H1 (cell line): Measurements from ENCODE around the gene CFAP141. TPM values are rescaled to one million over a fixed set of nuclear protein-coding genes. Genes with fewer than 3 reads are reported as not detected.

Experiments used
- CTCF ChIA-PET: fragments of 300-600 bp; sonication (Branson Sonifier 250); formaldehyde crosslinking; loops from one replicate; lab custom pipeline; 2021; ENCODE audit not compliant: partially characterized antibody; lab: Charles Lee
- POLR2A ChIA-PET: fragments of 300-600 bp; sonication (Branson Sonifier 250); formaldehyde crosslinking; loops from one replicate; lab custom pipeline; 2021; ENCODE audit warnings: inconsistent platforms; ENCODE audit not compliant: partially characterized antibody; lab: Charles Lee
- DNase-seq, 2 experiments: peaks; one replicate each; pipeline versions ENCODE4 v3.0.0 to v3.0.0-alpha.2; 2010 to 2022; ENCODE audit warnings: low spot score in 2 of 2, low read depth in 1 of 2, mixed read lengths in 1 of 2
- FAIRE-seq: peaks from 2 replicates; lab custom pipeline; 2011; peaks lifted over from hg19 to GRCh38; lab: Jason Lieb, UNC
- H2AFZ ChIP-seq: 2 replicates; pipeline ENCODE4 v1.8.1; 2012; ENCODE audit warnings: low read length, inconsistent platforms
- H2AK5ac ChIP-seq: 2 replicates; pipeline ENCODE4 v1.6.1; 2013; ENCODE audit warnings: low read depth, low read length
- H2BK120ac ChIP-seq: replicated peaks from 2 replicates; pipeline ENCODE3; 2013; ENCODE audit warnings: low read depth, low read length, inconsistent platforms
- H2BK12ac ChIP-seq: 2 replicates; pipeline ENCODE4 v1.6.1; 2013; ENCODE audit warnings: low read depth, low read length
- H2BK15ac ChIP-seq: 2 replicates; pipeline ENCODE4 v1.6.1; 2013; ENCODE audit warnings: low read length
- H2BK20ac ChIP-seq: 2 replicates; pipeline ENCODE4 v1.6.1; 2013; ENCODE audit warnings: low read length
- H2BK5ac ChIP-seq: 2 replicates; pipeline ENCODE4 v1.6.1; 2013; ENCODE audit warnings: low read depth, low read length
- H3K14ac ChIP-seq: 2 replicates; pipeline ENCODE4 v1.6.1; 2013; ENCODE audit warnings: inconsistent platforms; ENCODE audit not compliant: insufficient read length
- H3K18ac ChIP-seq: 2 replicates; pipeline ENCODE4 v1.6.1; 2013; ENCODE audit warnings: low read length; ENCODE audit errors: extremely low read depth
- H3K23ac ChIP-seq: 2 replicates; pipeline ENCODE4 v1.6.1; 2013; ENCODE audit warnings: inconsistent platforms; ENCODE audit not compliant: insufficient read length
- H3K23me2 ChIP-seq: 2 replicates; pipeline ENCODE4 v1.6.1; 2013; ENCODE audit warnings: low read depth, low read length
- H3K27ac ChIP-seq: 2 replicates; pipeline ENCODE4 v1.6.1; 2011; ENCODE audit warnings: low read depth, low read length, inconsistent platforms
- H3K27me3 ChIP-seq, 4 experiments: replicated peaks in 1 of 4; 1 replicate in 1 of 4; 2 replicates in 3 of 4; pipeline versions ENCODE4 v1.6.1 to v1.8.1; 2011 to 2013; ENCODE audit warnings: low read length in 3 of 4, mild to moderate bottlenecking in 3 of 4, inconsistent platforms in 2 of 4, mixed read lengths in 2 of 4, moderate library complexity in 1 of 4; ENCODE audit not compliant: control insufficient read depth in 3 of 4, insufficient read depth in 3 of 4; ENCODE audit errors: extremely low read depth in 1 of 4
- H3K36me3 ChIP-seq, 4 experiments: 2 replicates each; pipeline versions ENCODE4 v1.6.1 to v1.8.1; 2011 to 2013; ENCODE audit warnings: mild to moderate bottlenecking in 4 of 4, low read length in 3 of 4, moderate library complexity in 2 of 4, control low read depth in 1 of 4, inconsistent platforms in 1 of 4; ENCODE audit not compliant: insufficient read depth in 4 of 4, control insufficient read depth in 2 of 4
- H3K4ac ChIP-seq: replicated peaks from 2 replicates; pipeline ENCODE3; 2013; ENCODE audit warnings: low read length, low read depth, mixed read lengths, inconsistent platforms; ENCODE audit not compliant: insufficient read length
- H3K4me1 ChIP-seq, 4 experiments: replicated peaks in 1 of 4; 1 replicate in 1 of 4; 2 replicates in 3 of 4; pipeline versions ENCODE4 v1.6.1 to v1.8.1; 2011 to 2013; ENCODE audit warnings: low read length in 3 of 4, inconsistent platforms in 2 of 4, mixed read lengths in 1 of 4; ENCODE audit not compliant: insufficient read depth in 4 of 4, control insufficient read depth in 3 of 4
- H3K4me2 ChIP-seq, 2 experiments: 2 replicates each; pipeline versions ENCODE4 v1.6.1 to v1.8.1; 2011 to 2013; ENCODE audit warnings: low read depth in 2 of 2, low read length in 2 of 2, control low read depth in 1 of 2, inconsistent platforms in 1 of 2, mild to moderate bottlenecking in 1 of 2; ENCODE audit not compliant: insufficient read depth in 1 of 2
- H3K4me3 ChIP-seq, 4 experiments: fragments of 200-600, 300-600 bp in 1 of 4; sonication (generic), shearing (Covaris generic), sonication (Bioruptor Twin) in 1 of 4; 2 replicates each; pipeline versions ENCODE4 v1.5.1 to v1.8.1; 2011 to 2016; ENCODE audit warnings: low read length in 4 of 4, low read depth in 3 of 4, control low read depth in 2 of 4, inconsistent platforms in 2 of 4, mild to moderate bottlenecking in 2 of 4, mixed read lengths in 1 of 4, moderate library complexity in 1 of 4; ENCODE audit not compliant: insufficient read depth in 2 of 4; ENCODE audit errors: extremely low read depth in 1 of 4
- H3K56ac ChIP-seq: replicated peaks from 2 replicates; pipeline ENCODE3; 2013; ENCODE audit warnings: low read depth, mild to moderate bottlenecking, mixed read lengths, low read length, inconsistent platforms; ENCODE audit not compliant: insufficient read length
- H3K79me1 ChIP-seq: 2 replicates; pipeline ENCODE4 v1.6.1; 2013; ENCODE audit warnings: low read depth, low read length, control low read depth
- H3K79me2 ChIP-seq, 2 experiments: 2 replicates each; pipeline versions ENCODE4 v1.6.1 to v1.8.1; 2012 to 2013; ENCODE audit warnings: low read length in 2 of 2, mild to moderate bottlenecking in 2 of 2, inconsistent platforms in 1 of 2; ENCODE audit not compliant: insufficient read depth in 2 of 2, control insufficient read depth in 1 of 2
- H3K9ac ChIP-seq, 4 experiments: replicated peaks in 1 of 4; 1 replicate in 1 of 4; 2 replicates in 3 of 4; pipeline versions ENCODE4 v1.6.1 to v1.8.1; 2011 to 2013; ENCODE audit warnings: low read depth in 3 of 4, low read length in 3 of 4, control low read depth in 2 of 4, mild to moderate bottlenecking in 2 of 4, moderate library complexity in 2 of 4, inconsistent platforms in 1 of 4; ENCODE audit errors: extremely low read depth in 1 of 4
- H3K9me3 ChIP-seq, 2 experiments: 2 replicates each; pipeline versions ENCODE4 v1.6.1 to v1.8.1; 2012 to 2013; ENCODE audit warnings: mild to moderate bottlenecking in 2 of 2, moderate library complexity in 2 of 2, control low read depth in 1 of 2, inconsistent platforms in 1 of 2, low read depth in 1 of 2, low read length in 1 of 2, mixed read lengths in 1 of 2; ENCODE audit not compliant: insufficient read depth in 2 of 2
- H4K20me1 ChIP-seq, 2 experiments: replicated peaks in 1 of 2; 2 replicates each; pipeline versions ENCODE3 to v1.8.1; 2011 to 2013; ENCODE audit warnings: inconsistent platforms in 2 of 2, low read length in 2 of 2, mild to moderate bottlenecking in 1 of 2; ENCODE audit not compliant: insufficient read depth in 2 of 2, control insufficient read depth in 1 of 2
- H4K5ac ChIP-seq: 2 replicates; pipeline ENCODE4 v1.6.1; 2013; ENCODE audit warnings: low read length, low read depth, mixed read lengths, inconsistent platforms; ENCODE audit not compliant: insufficient read length
- H4K8ac ChIP-seq: 2 replicates; pipeline ENCODE4 v1.8.0; 2013; ENCODE audit warnings: mild to moderate bottlenecking, moderate library complexity, low read length, inconsistent platforms; ENCODE audit not compliant: insufficient read depth; ENCODE audit errors: extremely low read depth
- H4K91ac ChIP-seq: replicated peaks from 2 replicates; pipeline ENCODE3; 2013; ENCODE audit warnings: low read length, mixed read lengths, inconsistent platforms; ENCODE audit not compliant: insufficient read length
- RFX5 ChIP-seq: IDR thresholded peaks from 2 replicates; pipeline ENCODE4 v1.6.1; 2011; ENCODE audit warnings: low read depth, low read length, improper control_type of control experiment, borderline replicate concordance
- SIX5 ChIP-seq: IDR thresholded peaks from 2 replicates; pipeline ENCODE4 v1.6.1; 2011; ENCODE audit warnings: mild to moderate bottlenecking, low read depth, low read length
- WGBS, 2 experiments: shearing (Covaris generic) in 1 of 2; methylation state at CpG; one replicate each; pipeline versions ENCODE4 v1.1.6 to v1.1.7; 2013 to 2015; ENCODE audit warnings: low lambda C conversion rate in 2 of 2, mixed read lengths in 2 of 2, inconsistent platforms in 1 of 2, low coverage in 1 of 2, missing lambda C conversion rate in 1 of 2; ENCODE audit not compliant: insufficient replicate concordance in 2 of 2, insufficient coverage in 1 of 2, insufficient read length in 1 of 2; ENCODE audit errors: extremely low coverage in 1 of 2, missing lambda C conversion rate in 1 of 2; 5-methylcytosine and 5-hydroxymethylcytosine counted together
- polyA plus RNA-seq, 7 experiments: library from polyadenylated mRNA; depleted of rRNA in 3 of 7; stranded (reverse) in 5 of 7; unstranded in 2 of 7; fragments of >200 nt in 5 of 7; fragments of 200-250 nt in 2 of 7; gene quantifications; 1 replicate in 5 of 7; 2 replicates in 1 of 7; 4 replicates in 1 of 7; pipeline versions ENCODE4 v1.2.1 to v1.2.3, GENCODE V29; 2011 to 2013; ENCODE audit warnings: missing spikeins in 2 of 7, mixed read lengths in 2 of 7
- total RNA-seq: library from RNA; stranded (reverse); fragmentation: NEBNext Ultra II Directional; extraction: Animal tissue kit (Norgen Biotek cat#: 25700); gene quantifications from 2 replicates; pipeline ENCODE4 v1.2.1, GENCODE V29; 2021
- TF ChIP-seq, protein P1 (sequence below): IDR thresholded peaks from 2 replicates; pipeline ENCODE4 v1.6.1; 2012; ENCODE audit warnings: inconsistent platforms
- TF ChIP-seq, protein P2 (sequence below): IDR thresholded peaks from 2 replicates; pipeline ENCODE4 v1.6.1; 2011; ENCODE audit warnings: low read depth, mild to moderate bottlenecking, low read length; ENCODE audit not compliant: insufficient read depth

CFAP141 gene
- total and polyA plus RNA-seq, 2 of the 8 experiments (the other 6 are each of a cell fraction or from before 2014, with no cell fraction given): not detected

DNA sequence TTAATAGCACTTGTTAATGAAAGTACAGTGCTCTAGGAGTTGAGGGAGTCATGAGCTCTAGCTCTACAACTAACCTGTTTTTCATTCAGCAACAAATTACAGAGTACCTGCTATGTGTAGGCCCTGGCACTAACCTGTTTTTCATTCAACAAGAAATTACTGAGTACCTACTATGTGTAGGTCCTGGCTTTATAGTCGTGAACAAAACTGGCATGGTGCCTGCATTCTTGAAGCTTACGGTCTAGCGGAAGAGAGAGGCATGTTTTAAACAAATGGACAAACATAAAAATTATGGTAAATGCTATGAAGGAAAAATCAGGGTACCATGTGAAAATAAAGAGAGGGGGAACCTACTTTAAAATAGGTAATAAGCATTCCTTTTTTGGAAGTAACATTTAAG, 12.4 kb upstream of the CFAP141 start:
- peaks cover 6% of the 10 kb centered on the region for H3K79me1 ChIP-seq
- no peak overlapping the region; the same call in 1 of the 2 replicates for H3K27ac ChIP-seq
- no peak overlapping the region for H3K4ac ChIP-seq
- no peak overlapping the region for H4K5ac ChIP-seq
- ChIA-PET CTCF (interaction anchor here (0.7 to 1.2 kb wide), 4 partner anchors 19 to 126 kb away, joined by 3 to 5 read pairs (median 4); no protein-coding TSS in a partner anchor), POLR2A (interaction anchor here (0.6 to 9.0 kb wide), 11 partner anchors 8 to 55 kb away, joined by 3 to 107 read pairs (median 7); partner anchors contain the start of gene CFAP141)
- no peak overlapping the region for H2BK20ac ChIP-seq
- no peak overlapping the region for H2BK12ac ChIP-seq
- peaks cover 5% of the 10 kb centered on the region for H3K23me2 ChIP-seq
- H3K56ac ChIP-seq: no peak overlapping the region
- H3K36me3 ChIP-seq: peaks cover 11 to 34% (median 20%) of the 10 kb centered on the region in 4 experiments
- no peak overlapping the region for H2BK5ac ChIP-seq
- no peak overlapping the region for H2AFZ ChIP-seq
- H2BK120ac ChIP-seq: no peak overlapping the region
- no peak for FAIRE-seq
- no peak for DNase-seq
- peak overlapping the region; percentile 80 to 98 for H3K4me2 ChIP-seq
- no peak overlapping the region for H3K23ac ChIP-seq
- H3K9me3 ChIP-seq: no peaks in the 10 kb centered on the region
- 86% methylated on average over 3 of the region's 3 CpGs; no CpG with 5 or more reads in 1 of the 2 experiments for WGBS, 2 experiments
- peaks cover 40 to 68% of the 10 kb centered on the region in 2 experiments for H3K79me2 ChIP-seq
- H4K8ac ChIP-seq: no peak overlapping the region
- no peak overlapping the region for H4K91ac ChIP-seq
- no peak overlapping the region for H2AK5ac ChIP-seq
- H3K14ac ChIP-seq: no peak overlapping the region
- peaks cover 0 to 7% of the 10 kb centered on the region in 2 experiments for H4K20me1 ChIP-seq
- H3K9ac ChIP-seq: peak overlapping the region in 1 of 4 experiments; percentile 42; a peak in 1 of 7 replicates
- H3K27me3 ChIP-seq: no peaks in the 10 kb centered on the region
- peak overlapping the region in 1 of 4 experiments; percentile 83; a peak in 3 of 8 replicates for H3K4me3 ChIP-seq
- H2BK15ac ChIP-seq: no peak overlapping the region
- H3K4me1 ChIP-seq: peaks cover 2 to 11% (median 3%) of the 10 kb centered on the region in 4 experiments; a peak in 5 of 7 replicates
- TF ChIP-seq RFX5 (no peak), SIX5 (no peak)
- TF ChIP-seq, protein P1, sequence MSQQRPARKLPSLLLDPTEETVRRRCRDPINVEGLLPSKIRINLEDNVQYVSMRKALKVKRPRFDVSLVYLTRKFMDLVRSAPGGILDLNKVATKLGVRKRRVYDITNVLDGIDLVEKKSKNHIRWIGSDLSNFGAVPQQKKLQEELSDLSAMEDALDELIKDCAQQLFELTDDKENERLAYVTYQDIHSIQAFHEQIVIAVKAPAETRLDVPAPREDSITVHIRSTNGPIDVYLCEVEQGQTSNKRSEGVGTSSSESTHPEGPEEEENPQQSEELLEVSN: no peak
- TF ChIP-seq, protein P2, sequence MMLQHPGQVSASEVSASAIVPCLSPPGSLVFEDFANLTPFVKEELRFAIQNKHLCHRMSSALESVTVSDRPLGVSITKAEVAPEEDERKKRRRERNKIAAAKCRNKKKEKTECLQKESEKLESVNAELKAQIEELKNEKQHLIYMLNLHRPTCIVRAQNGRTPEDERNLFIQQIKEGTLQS: no peak
- no peak overlapping the region for H3K18ac ChIP-seq
